Measurements from ENCODE around the gene PEF1.

Gene PEF1

DNA sequence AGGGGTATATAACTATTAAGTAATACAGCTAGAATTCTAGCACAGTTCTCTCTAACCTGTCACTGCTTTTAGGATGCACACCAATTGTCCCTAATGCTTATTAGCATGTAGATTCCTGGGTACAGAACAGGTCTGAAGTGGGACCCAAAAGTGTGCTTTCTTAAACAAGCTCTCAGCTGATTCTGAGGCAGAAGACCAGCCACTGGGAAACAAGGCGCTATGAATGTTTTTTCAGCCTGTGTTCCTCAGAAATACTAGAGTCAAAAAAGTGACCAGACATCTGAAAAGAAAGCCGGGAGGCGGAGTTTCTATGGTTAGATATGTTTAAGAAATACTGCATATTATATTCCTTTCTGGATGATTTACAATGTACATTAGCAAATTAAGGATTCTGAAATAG, 1.8 kb downstream of the PEF1 start:
- in situ Hi-C loops (cut with MboI; ENCODE audit: low pct_unique_long_range_greater_than_20kb, low sequenced_read_pairs, unreplicated experiment), result no loop called here
- DNase-seq (ENCODE audit: low spot score), result no peak
- TF ChIP-seq, protein P1, sequence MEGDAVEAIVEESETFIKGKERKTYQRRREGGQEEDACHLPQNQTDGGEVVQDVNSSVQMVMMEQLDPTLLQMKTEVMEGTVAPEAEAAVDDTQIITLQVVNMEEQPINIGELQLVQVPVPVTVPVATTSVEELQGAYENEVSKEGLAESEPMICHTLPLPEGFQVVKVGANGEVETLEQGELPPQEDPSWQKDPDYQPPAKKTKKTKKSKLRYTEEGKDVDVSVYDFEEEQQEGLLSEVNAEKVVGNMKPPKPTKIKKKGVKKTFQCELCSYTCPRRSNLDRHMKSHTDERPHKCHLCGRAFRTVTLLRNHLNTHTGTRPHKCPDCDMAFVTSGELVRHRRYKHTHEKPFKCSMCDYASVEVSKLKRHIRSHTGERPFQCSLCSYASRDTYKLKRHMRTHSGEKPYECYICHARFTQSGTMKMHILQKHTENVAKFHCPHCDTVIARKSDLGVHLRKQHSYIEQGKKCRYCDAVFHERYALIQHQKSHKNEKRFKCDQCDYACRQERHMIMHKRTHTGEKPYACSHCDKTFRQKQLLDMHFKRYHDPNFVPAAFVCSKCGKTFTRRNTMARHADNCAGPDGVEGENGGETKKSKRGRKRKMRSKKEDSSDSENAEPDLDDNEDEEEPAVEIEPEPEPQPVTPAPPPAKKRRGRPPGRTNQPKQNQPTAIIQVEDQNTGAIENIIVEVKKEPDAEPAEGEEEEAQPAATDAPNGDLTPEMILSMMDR (IDR thresholded peaks at IDR 0.05; ENCODE audit: extremely low read depth, insufficient read depth, missing control alignments), result no peak

DNA sequence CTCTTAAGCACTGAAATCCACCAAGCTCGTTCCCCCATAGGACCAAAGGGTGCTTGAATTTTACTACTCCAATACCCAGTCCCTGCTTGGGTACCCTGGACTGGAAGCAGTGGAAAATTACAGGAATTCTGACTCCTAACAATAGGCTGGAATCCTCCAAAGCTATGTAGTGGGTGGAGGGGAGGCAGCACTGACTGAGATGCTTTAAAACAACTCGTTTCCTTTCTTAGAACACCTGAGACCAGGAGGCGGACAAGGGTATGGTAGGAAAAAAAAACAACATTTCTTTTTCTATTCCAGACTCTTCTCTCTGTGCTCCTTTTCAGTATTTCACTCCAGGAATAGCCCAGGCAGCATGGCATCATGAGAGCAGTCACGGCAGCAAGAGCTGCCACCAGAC, 2.3 kb downstream of the PEF1 start:
- TF ChIP-seq, protein P1 (IDR thresholded peaks at IDR 0.05; ENCODE audit: extremely low read depth, insufficient read depth, missing control alignments), result no peak
- no peak for DNase-seq (ENCODE audit: low spot score)
- in situ Hi-C loops (cut with MboI; ENCODE audit: low pct_unique_long_range_greater_than_20kb, low sequenced_read_pairs, unreplicated experiment), result no loop called here

DNA sequence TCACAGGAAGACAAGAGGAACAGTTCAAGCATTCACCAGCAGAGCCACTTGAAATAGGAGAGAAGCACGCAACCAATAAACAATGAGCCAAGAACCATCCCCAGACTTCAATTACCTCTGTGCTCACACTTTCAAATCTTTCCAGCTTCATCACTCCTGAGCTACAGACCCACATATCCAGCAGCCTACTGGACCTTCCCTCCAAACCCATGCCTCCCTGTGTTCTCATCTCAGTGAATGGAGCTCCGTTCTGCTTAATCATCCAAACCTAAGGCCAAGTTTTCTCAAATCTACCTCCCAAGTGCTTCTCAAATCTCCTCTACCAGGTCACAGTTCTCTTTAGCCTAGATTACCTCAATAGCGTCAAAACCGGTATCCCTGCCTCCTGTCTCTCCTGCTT, 3.7 kb downstream of the PEF1 start:
- TF ChIP-seq, protein P1 (IDR thresholded peaks at IDR 0.05; ENCODE audit: extremely low read depth, insufficient read depth, missing control alignments), result no peak
- in situ Hi-C loops (cut with MboI; ENCODE audit: low pct_unique_long_range_greater_than_20kb, low sequenced_read_pairs, unreplicated experiment), result no loop called here

DNA sequence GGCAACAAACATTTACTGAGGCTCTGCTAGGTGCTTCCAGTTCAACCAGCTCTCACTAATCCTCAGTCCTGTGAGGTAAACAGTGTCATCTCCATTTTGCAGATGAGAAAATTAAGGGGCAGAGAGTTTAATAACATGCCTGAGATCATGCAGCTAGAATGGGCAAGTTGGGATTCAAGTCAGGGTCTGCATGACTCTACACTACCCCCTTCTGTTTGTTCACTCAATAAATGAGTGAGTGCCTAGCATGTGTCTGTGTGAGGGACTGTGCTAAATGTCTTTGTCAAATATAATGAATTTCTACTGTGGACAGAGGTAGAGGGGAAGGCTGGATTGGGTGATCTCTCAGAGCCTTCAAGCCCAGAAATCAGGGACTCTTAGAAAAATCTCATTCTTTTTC, 4.5 kb downstream of the PEF1 start:
- TF ChIP-seq, protein P1 (IDR thresholded peaks at IDR 0.05; ENCODE audit: extremely low read depth, insufficient read depth, missing control alignments), result no peak
- DNase-seq (ENCODE audit: low spot score), result no peak
- in situ Hi-C loops (cut with MboI; ENCODE audit: low pct_unique_long_range_greater_than_20kb, low sequenced_read_pairs, unreplicated experiment), result no loop called here

More for the DNA sequence above, 3.7 kb downstream of the PEF1 start:
- DNase-seq (ENCODE audit: low spot score), result no peak

DNA sequence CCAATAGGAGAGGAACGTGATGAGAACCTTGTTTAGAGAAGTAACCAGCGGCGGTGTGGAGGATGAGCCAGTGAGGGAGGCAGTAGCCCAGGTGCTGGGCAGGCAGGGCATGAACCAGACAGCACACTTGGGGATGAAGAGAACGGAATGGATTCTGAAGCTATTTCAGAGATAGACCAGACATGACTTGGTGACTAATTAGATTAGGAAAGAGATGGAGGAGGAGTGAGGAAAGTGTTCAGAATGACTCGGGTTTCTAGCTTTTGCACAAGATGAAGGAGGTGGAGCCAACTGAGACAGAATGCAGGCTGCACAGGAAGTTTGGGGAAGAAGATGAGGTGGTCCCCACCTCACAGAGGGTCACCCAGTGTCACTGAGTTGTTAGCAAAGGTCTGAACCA, 5.1 kb downstream of the PEF1 start:
- TF ChIP-seq, protein P1 (IDR thresholded peaks at IDR 0.05; ENCODE audit: extremely low read depth, insufficient read depth, missing control alignments), result no peak
- in situ Hi-C loops (cut with MboI; ENCODE audit: low pct_unique_long_range_greater_than_20kb, low sequenced_read_pairs, unreplicated experiment), result no loop called here
- DNase-seq (ENCODE audit: low spot score), result no peak

DNA sequence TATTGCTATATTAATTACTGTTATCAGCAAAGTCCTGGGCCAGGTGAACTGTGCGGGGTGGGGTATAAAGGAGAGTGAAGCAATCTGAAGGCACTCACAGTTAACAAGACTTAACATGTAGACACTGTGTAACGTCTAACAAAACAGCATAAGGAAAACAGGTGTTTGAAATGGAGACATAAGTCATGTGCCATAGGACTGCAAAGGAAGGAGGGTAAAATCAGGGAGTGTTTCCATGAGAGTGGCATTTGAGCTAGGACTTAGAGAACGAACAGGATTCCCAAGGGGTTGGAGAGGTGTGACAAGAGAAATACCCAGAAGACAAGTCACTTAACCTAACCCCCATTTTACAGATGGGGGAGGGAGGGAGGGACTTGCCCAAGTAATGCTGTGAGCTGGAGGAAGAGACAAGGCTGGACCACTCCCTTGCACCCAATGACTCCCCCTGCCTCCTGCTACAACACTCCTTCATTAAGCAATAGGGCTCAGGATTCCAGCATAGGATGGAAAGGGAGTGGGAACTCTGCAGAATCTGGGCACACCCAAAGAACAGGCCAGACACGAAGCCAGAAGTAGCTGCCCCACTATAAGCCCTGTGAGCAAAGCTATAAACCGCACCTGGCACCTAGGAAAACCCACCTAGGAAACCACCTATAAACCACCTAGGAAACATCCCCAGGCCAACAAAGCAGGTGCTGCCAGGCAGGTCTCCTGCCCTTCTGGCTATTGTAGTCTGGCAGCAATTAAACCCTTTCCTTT, 6.6 kb downstream of the PEF1 start:
- in situ Hi-C loops (cut with MboI; ENCODE audit: low pct_unique_long_range_greater_than_20kb, low sequenced_read_pairs, unreplicated experiment), result no loop called here
- TF ChIP-seq, protein P1 (IDR thresholded peaks at IDR 0.05; ENCODE audit: extremely low read depth, insufficient read depth, missing control alignments), result no peak
- DNase-seq (ENCODE audit: low spot score), result no peak
